Suppressor macrophage treated with lipopolysaccharide for 4 hours (primary cell): Measurements from ENCODE around the gene ARHGAP15.
"Not testable (repeated sequence)": the region's sequence is repeated elsewhere in the genome, so short reads cannot be mapped to it uniquely, and the experiment has no call there.

ENCODE experiments used
- DNase-seq: peaks from one replicate; pipeline ENCODE4 v3.0.0-alpha.2; 2020

Gene ARHGAP15

DNA sequence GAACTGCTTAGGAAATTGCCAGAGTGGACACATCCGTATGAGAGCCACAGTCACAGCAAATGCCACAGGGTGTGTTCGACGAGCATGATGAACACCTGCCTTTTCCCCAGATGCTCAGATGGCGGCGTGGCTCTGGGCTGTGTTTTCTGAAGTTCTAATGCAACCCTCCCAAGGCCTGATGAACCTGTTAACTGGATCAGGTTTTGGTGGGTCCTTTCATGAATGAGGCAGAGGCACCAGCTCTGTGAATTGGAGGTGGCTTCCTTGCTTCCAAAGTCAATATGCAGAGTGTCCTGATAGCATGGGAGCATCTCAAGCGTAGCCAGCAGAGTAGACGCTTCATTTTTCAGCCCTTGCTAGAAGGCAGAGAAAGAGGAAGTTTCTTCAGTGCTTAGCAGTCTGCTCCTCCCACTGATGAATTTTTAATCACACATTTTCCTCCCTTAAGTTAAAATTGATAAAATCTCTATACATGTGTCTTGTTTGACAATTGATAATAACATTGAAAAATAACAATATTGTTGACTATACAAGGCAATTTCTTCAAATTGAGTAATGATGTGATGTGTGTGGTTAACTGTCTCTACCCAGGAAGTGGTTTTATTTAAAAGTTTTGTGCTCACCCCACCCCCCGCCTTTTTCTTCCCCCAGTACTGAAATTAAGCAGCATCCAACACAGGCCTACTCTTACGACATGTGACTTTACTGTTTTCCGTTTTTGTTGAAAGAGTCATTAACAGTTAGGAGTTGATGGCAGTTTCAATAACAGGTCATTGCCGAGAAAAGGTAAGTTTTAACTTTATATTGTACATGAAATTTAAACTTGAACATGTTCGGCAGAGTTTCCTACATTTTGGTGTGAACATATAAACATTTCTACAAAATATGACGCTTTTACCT, at the start of gene ARHGAP15:
Gene ARHGAP15 (plus strand): TSS at position 739 of the 900 bp plus-strand sequence.
- DNase-seq, result peak; percentile 71

GRCh38 chr2:143081616-143082015, 47.6 kb upstream of the ARHGAP15 start:
- DNase-seq, result no peak

GRCh38 chr2:143083636-143084035, 45.6 kb upstream of the ARHGAP15 start:
- DNase-seq, result peak; percentile 93

DNA sequence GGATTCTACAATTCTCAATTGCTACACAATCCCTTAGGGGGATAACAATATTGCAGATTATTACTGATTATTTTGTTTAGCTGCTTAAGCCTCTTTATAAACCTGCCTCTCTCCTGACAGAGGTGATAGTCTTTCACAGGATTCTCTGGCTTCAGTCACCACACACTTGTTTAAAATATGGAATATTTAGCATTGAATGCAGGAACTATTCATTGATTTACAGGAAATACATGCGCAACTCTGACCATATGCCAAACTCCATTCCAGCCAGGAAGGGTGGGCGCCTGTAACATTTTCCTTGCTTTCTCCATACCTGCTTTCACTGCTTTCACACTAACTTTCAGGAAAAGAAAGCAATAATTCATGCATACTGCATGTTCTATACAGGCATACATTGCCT, 44.8 kb upstream of the ARHGAP15 start:
- DNase-seq, result no peak

- no peak for DNase-seq
Observed at GRCh38 chr2:143085125-143085784, 44.0 kb upstream of the ARHGAP15 start.

- DNase-seq, result no peak
Observed at GRCh38 chr2:143087033-143087432, 42.2 kb upstream of the ARHGAP15 start.

- DNase-seq, result peak; percentile 49
Observed at GRCh38 chr2:143088388-143088787, 40.8 kb upstream of the ARHGAP15 start.

DNA sequence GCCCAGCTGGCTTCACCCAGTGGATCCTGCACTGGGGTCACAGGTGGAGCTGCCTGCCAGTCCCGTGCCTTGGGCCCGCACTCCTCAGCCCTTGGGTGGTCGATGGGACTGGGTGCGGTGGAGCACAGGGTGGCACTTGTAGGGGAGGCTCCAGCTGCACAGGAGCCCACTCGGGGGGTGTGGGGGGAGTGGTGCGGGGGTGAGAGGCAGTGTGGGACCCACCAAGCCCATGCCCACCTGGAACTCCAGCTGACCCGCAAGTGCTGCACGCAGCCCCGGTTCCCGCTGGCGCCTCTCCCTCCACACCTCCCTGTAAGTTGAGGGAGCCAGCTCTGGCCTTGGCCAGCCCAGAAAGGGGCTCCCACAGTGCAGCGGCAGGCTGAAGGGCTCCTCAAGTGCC, 39.7 kb upstream of the ARHGAP15 start:
- not testable (repeated sequence) for DNase-seq

- DNase-seq, result peak; percentile 83
Observed at GRCh38 chr2:143110758-143111428, 18.3 kb upstream of the ARHGAP15 start.

GRCh38 chr2:143117225-143117624, 12.0 kb upstream of the ARHGAP15 start:
- DNase-seq, result peak; percentile 20

DNA sequence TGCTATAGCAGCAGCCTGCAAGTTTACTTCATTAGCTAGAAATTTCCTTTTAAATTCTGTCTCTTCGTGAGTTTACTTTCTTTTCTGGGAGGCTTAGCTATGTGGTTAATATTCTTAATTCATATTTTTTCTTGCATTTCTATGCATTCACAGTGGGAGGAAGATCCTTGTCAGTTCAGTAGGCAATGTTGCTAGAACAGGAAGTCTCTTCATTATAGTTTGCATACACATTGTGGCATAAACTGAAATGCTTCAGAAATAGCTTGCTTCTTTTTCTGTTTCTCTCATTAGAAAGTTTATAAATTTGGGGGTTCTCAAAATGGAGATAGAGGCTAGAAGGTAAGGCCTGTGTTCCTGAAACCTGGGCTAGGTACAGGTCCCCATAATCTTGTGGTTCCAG, 8.1 kb upstream of the ARHGAP15 start:
- no peak for DNase-seq

- no peak for DNase-seq
Observed at GRCh38 chr2:143121957-143122356, 7.3 kb upstream of the ARHGAP15 start.

DNA sequence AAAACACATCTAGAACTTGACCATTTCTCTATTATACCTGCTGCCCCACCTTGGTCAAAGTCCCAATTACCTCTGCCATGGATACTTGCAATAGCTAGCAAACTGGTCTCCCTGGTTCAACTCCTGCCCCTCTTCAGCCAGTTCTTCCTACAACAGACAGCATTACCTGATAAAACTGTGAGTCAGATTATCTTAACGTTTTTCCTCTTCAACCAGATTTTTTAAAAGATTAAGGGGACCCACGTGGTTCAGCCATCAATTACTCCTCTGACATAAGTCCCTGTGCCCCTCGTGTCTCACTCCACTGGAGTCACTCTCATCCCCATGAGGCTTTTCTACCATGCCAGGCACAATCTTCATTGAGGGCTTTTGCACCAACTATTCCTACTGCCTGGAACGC, 5.3 kb upstream of the ARHGAP15 start:
- no peak for DNase-seq

GRCh38 chr2:143124445-143124844, 4.8 kb upstream of the ARHGAP15 start:
- no peak for DNase-seq

- peak; percentile 51 for DNase-seq
Observed at GRCh38 chr2:143125717-143126116, 3.5 kb upstream of the ARHGAP15 start.

DNA sequence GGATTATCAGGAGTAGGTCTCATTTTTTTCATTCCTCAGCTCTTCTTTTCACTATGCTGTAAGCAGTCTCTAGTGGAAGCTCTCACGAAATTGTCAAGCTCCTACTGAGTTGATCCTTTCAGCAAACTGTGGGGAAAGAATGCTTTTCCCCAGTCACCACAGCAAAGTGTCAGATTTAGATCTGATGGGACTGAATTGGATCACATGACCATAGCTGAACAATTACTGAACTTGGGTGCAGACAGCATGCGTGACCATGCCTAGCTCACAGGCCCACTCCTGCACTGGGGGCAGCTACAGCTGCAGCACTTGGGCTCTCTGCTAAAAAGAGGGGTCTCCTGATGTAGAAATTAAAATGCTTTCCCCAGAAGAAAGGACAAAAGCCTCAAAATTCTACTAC, 3.1 kb downstream of the ARHGAP15 start:
- peak; percentile 54 for DNase-seq

DNA sequence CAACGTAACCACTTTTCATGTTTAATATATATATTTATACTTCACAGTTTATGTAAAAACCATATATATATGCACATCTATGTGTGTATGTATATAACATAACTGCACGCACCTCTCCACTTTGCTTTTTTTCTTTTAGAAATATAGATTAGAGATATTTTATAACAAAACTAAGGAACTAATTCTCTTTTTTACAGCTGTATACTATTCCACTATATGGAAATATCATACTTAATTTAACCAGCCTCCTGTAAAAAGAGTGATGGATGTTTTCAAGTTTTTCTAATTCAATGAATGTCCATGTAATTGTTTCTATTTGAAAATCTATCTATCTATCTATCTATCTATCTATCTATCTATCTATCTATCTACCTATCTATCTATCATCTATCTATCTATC, 4.6 kb downstream of the ARHGAP15 start:
- DNase-seq, result no peak

DNA sequence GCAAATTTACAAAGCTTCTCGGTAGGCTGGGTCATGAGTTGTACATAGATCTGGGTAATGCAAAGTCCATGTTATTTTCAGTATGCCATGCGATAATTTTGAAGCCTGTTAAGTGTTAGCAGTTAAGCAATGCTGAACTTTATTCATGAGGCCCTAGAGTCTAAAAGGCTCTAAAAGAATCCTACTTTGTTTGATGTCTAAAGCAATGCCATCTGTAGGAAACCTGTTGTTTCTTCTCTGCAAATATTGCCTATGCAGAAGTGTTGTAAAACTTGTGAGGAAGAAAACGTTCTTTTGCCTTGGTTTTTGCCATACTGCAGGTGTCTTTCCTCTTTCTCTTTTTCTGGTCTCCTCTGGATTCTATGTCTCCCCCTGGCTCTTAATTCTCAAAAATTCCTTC, 9.1 kb downstream of the ARHGAP15 start:
- no peak for DNase-seq

DNA sequence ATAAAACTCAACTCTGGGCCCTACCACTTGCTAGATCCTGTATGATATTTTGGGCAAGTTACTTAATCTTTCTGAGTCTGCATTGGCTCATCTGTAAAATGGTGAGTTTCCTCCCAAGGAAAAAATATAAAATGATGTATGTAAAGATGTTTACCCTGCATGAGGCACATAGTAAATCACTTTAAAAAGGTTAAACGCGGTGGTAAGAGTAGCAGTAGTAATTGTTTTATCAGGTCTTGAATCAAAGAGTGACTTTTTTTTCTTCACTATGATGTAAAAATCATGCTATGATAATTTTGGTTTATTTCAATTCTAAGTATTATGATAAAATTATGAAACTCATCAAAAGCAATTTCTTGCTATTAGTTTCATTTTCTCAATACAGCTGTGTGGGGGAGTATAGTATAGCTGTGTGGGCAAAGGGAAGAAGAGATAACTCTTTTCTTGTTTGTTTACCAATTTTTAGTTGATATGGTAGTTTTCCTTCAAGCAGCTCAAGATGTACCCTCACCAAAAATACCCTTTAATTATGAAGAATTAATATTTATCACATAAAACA, 10.7 kb downstream of the ARHGAP15 start:
- no peak for DNase-seq

DNA sequence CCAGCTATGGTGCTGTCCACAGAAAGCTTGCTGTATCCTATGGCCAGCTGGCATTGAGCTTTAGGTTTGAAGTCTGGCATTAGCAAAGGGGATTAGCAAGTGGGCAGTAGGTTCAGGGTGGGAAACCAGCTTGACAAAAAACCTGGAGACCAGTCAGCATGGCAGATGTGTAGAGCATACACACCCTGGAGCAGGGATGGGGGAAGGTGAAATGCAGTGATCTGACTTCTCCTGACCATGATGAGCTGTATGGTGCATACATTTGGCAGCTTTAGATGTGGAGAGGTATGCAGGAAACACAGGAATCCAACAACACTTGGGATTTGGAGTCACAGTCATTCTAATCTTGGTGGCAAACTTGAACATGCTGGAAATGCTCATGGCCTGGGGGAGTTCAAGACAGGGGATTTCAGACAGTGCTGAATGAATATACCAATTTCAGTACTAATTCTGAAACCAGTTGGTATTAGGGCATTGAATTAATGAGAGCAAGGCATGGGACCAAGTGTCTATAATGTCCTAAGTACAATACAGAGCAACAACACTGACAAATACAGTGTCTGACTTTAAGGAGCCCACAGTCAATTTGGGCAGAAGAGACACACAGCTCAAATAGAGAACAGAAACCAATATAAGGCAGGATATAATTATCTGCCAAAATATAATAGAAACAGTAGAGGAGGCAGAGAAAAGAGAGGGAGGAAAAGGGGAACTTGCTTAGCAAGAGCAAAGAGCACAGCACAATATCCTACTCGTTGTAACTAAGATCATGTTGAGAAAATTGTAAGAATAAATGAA, 11.8 kb downstream of the ARHGAP15 start:
- DNase-seq, result peak; percentile 46

- DNase-seq, result no peak
Observed at GRCh38 chr2:143142598-143142997, 13.4 kb downstream of the ARHGAP15 start.

- DNase-seq, result no peak
Observed at GRCh38 chr2:143144813-143145455, 15.7 kb downstream of the ARHGAP15 start.
